ENCODE data around the gene FAHD1.
"Not testable (repeated sequence)": the region's sequence is repeated elsewhere in the genome, so short reads cannot be mapped to it uniquely, and the experiment has no call there.

Gene FAHD1

GRCh38 chr16:1790261-1790610 is 36.8 kb upstream of the FAHD1 start:
- DNase-seq = no peak

- no peak for DNase-seq
Measured at GRCh38 chr16:1790611-1791255, 36.3 kb upstream of the FAHD1 start.

GRCh38 chr16:1791256-1791942 is 35.6 kb upstream of the FAHD1 start:
- DNase-seq = no peak

- DNase-seq = no peak
Measured at GRCh38 chr16:1791943-1792812, 34.8 kb upstream of the FAHD1 start.

- no peak for DNase-seq
Measured at GRCh38 chr16:1792836-1793577, 34.0 kb upstream of the FAHD1 start.

- no peak for DNase-seq
Measured at GRCh38 chr16:1793578-1794220, 33.3 kb upstream of the FAHD1 start, which contains the start of gene IGFALS. Gene IGFALS (minus strand): TSS chr16:1793705. CDS start chr16:1793652, 53 bp downstream.

GRCh38 chr16:1794221-1794871 is 32.7 kb upstream of the FAHD1 start:
- peak; percentile 32 for DNase-seq

- DNase-seq = no peak
Measured at GRCh38 chr16:1794908-1795666, 31.9 kb upstream of the FAHD1 start.

- DNase-seq = not testable (repeated sequence)
Measured at GRCh38 chr16:1799263-1799662, 27.7 kb upstream of the FAHD1 start.

GRCh38 chr16:1800701-1801100 is 26.3 kb upstream of the FAHD1 start:
- DNase-seq = no peak

- DNase-seq = no peak
Measured at GRCh38 chr16:1807626-1808025, 19.4 kb upstream of the FAHD1 start.

- DNase-seq = no peak
Measured at GRCh38 chr16:1808691-1809090, 18.3 kb upstream of the FAHD1 start.

- DNase-seq = no peak
Measured at GRCh38 chr16:1809281-1809801, 17.7 kb upstream of the FAHD1 start.

- DNase-seq = no peak
Measured at GRCh38 chr16:1810106-1810505, 16.9 kb upstream of the FAHD1 start.

- DNase-seq = no peak
Measured at GRCh38 chr16:1810536-1810935, 16.5 kb upstream of the FAHD1 start.

- DNase-seq = peak; percentile 32
Measured at GRCh38 chr16:1812732-1813163, 14.3 kb upstream of the FAHD1 start.

GRCh38 chr16:1815461-1815860 is 11.5 kb upstream of the FAHD1 start:
- DNase-seq = no peak

- no peak for DNase-seq
Measured at GRCh38 chr16:1816396-1817275, 10.4 kb upstream of the FAHD1 start.

GRCh38 chr16:1817276-1817589 is 9.8 kb upstream of the FAHD1 start:
- no peak for DNase-seq

- DNase-seq = no peak
Measured at GRCh38 chr16:1817716-1818115, 9.3 kb upstream of the FAHD1 start.
